Cortex of kidney (tissue), 1 donor: ENCODE results near the gene GDAP2.

Source experiments
- DNase-seq: peaks from one replicate; lab custom pipeline; 2025; lab: John Stamatoyannopoulos, UW

Gene GDAP2

DNA sequence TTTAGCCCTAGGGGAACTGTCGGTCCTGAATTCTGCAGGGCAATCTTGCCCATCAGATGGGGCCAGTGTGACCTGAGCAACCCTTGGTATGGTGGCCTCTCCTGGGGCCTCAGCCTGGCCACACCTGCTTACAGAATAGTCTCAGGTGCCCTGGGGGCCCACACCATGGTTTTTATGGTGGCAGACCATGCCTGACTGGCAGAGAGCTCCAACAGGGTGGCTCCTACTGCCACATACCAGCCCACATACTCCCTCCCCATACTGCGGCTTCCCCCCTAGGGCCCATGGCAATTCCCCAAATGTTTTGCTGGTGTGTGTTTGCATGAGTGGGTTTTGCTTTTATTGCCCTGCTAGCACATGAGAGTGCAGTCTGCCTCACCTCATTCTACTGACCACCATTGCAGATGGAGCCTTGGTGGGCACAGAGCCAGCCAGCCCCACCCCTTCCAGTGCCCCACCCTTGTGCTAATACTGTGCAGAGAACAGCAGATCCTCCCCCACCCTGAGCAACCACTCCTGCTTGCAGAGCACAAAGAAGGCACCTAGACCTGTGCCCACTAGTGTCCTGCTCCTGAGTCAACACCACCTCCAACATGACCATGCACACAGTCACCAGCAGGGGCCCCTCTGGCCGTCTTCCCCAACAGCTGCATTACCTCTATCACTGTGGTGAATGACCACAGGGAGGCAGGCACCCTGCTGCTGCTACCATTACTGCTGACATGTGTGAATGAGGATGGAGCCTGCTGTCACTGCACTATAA lies 86.8 kb downstream of the GDAP2 start:
- no peak for DNase-seq

- no peak for DNase-seq
Observed at GRCh38 chr1:117841117-117841650, 88.2 kb downstream of the GDAP2 start.

GRCh38 chr1:117838911-117839310 lies 90.5 kb downstream of the GDAP2 start:
- no peak for DNase-seq

DNA sequence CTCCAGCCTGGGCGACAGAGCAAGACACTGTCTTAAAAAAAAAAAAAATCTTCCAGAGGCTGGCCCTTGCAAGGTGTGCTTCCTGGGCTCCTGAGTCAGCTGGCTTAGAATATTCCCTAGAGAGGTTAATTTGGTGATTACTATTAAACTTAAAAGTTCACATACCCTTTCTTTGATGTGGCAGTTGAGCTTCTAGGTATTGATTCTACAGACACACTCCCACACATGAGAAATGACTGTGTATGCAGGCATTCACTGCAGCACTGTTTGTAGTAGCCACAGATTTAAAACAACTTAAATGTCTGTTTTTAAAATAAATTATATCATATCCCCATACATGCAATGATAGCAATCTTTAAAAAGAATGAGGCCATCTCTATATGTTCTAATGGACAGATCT lies 93.4 kb downstream of the GDAP2 start:
- DNase-seq = no peak

DNA sequence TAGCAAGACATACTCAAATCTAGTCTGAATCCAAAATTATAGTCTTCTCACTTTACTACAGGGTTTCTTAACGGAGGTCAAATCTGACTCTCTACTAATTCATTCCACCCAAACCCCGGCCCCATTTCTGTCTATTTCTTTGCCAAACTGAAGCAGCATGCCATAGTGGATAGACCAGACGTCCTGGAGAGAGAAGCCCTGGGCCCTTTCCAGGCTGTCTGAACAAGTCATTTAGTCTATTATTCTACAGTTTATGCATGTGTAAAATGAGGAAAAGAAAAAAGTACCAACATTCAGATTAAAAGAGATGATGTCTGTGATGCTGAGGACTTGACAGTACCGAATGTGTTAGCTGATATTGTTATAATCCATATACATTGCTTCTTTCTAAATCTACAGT lies 95.0 kb downstream of the GDAP2 start:
- DNase-seq = no peak

GRCh38 chr1:117832453-117832852 lies 97.0 kb downstream of the GDAP2 start:
- DNase-seq = no peak

DNA sequence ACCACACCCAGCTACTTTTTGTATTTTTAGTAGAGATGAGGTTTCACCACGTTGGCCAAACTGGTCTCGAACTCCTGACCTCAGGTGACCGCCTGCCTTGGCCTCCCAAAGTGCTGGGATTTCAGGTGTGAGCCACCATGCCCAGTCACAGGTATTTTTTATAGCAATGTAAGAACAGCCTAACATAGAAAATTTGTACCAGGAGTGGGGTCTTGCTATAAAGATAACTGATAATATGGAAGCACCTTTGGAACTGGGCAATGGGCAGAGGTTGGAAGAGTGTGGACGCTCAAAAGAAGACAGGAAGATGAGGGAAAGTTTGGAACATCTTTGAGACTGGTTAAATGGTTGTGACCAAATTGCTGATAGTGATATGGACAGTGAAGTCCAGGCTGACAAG lies 99.2 kb downstream of the GDAP2 start:
- no peak for DNase-seq

DNA sequence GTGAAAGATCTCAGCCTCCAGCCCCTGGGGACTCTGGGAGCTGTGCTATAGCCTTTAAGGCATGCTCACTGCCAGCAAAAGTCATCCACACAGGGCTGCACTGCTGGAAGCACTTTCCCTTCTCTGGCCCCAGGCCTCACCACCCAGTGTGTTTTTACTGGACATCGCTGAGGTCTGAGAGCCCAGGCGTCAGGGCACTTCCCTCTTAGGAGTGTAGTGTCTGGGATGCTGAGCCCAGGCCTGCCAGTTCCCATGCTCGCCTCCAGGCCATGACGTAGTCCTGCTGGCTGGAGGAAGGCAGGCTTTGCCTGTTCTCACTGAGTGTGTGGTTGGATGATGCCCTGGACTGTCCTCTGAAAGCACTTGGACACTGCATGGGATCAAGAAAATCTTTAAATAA lies 101.2 kb downstream of the GDAP2 start:
- no peak for DNase-seq

- DNase-seq = no peak
Observed at GRCh38 chr1:117826540-117827078, 102.8 kb downstream of the GDAP2 start.

DNA sequence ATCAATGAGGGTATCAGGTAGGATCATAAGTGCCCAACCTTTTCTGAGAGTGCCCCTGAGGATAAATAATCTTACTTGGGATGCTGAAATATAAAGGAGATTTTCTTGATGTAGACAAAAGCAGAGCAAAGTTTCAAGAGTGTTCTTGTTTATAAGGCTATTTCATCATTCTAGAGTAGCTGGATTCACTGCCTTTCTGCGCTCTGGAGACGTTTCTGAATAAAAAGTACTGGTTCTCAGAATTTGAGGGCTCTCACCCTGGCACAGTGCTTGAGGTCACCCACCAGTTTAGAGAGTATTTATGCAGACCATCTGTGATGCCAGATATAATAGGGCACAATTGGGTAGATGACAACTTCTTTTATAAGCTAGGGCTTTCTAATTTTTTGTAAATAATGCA lies 103.3 kb downstream of the GDAP2 start:
- no peak for DNase-seq

DNA sequence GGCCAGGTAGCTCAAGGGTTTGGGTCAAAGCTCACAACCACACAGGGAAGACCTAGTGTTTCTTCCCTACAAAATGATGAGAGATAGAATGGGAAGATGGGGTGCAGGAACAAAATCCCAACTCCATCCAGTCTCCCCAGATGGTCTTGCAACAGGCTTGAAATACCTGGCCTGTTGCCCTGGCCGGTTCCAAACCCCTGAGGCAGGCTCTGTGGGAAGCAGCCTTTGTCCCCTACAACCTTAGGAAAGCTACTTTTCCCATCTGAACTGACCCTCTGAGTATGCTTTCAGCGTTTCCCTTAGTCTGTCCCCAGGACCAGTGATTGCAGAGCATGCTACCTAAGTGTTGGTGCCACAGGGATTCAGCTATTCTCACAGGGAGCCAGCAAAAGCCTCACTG lies 104.0 kb downstream of the GDAP2 start:
- DNase-seq = no peak

DNA sequence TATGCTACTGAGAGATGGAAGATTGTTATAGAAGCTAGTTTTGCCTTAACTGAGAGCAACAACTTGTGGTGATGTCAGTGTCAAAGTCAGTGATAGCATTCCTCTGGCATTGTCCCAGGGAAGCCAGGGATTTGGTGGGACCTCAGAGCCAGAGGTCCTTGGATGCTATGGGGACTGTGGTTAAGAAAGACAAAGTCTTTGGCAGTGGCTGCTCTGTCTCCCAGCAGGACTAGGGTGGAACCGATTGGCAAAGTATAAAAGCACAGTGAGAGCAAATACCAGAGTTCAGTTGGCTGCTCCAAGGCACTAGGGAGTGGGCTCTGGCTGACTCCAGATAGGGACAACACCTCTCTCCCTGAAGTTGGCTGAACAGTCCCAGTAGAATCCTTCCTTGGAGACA lies 104.8 kb downstream of the GDAP2 start:
- DNase-seq = no peak

DNA sequence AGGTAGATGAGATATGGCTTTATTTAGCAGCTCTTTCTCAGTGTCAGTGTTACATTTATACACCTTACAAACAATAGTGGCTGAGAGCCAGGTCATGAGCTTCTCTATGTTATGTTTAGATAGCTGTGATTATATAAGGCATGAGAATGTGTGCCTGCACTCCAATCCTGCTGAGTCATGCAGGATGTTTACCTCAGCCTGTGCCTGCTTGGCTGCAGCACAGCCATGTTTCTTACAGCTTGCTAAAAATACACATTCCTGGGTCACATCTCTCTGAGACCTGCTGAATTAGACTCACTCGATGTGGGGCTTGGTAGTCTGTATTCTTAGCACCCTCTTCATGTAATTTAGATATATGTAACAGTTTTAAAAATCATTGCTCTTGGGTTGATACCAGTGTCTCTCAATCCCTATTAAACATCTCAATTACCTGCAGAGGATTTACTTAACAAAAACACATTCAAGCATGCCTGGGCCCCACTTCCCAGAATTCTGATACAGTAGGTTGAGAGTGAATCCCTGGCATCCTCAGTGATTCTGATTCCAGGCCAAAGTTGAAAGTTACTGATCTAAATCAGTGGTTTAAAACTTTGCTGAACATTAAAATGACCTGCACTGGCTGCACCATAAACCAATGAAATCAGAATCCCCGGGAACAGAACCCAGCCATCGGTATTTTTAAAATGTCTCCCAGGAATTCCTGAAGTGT lies 107.5 kb downstream of the GDAP2 start:
- no peak for DNase-seq

DNA sequence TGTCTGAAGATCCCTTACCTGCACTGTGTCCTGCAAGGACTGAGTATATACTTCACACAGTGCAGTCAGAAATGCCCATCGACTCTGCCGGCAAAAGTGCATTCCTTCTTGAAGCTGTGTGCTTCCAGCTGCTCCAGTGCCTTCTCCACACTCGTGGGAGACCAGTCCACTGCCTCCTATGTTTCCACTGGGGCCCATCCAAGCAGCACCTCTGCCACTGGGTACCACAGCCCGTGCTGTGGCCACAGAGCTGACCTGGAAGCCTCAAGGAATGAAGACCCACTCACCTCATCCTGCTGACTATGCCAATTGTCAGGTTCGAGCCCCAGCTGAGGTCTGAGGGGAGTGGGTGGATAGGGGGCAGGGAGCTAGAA lies 108.1 kb downstream of the GDAP2 start:
- DNase-seq = no peak

- no peak for DNase-seq
Observed at GRCh38 chr1:117820694-117821381, 108.6 kb downstream of the GDAP2 start.

GRCh38 chr1:117820096-117820495 lies 109.3 kb downstream of the GDAP2 start:
- no peak for DNase-seq

- DNase-seq = no peak
Observed at GRCh38 chr1:117819301-117819700, 110.1 kb downstream of the GDAP2 start.

DNA sequence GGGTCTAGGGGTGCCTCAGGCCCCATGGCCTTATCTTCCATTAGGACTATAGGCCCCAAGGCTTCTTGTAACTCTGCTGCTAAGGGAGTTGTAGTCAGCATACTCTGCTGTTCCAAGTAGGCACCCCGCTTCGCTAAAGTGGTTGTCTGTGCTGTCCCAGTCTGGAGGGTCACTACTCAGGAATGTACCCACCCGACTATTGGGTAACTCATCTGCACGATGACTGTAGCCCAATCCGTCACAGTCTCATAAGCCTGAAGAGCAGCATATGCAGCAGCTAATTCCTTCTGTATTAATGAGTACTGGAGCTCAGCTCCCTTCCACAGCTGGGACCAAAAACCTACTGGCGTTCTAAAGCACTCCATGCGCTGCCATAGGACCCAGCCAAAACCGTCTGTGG lies 111.0 kb downstream of the GDAP2 start:
- no peak for DNase-seq

- DNase-seq = no peak
Observed at GRCh38 chr1:117817629-117818028, 111.8 kb downstream of the GDAP2 start.

DNA sequence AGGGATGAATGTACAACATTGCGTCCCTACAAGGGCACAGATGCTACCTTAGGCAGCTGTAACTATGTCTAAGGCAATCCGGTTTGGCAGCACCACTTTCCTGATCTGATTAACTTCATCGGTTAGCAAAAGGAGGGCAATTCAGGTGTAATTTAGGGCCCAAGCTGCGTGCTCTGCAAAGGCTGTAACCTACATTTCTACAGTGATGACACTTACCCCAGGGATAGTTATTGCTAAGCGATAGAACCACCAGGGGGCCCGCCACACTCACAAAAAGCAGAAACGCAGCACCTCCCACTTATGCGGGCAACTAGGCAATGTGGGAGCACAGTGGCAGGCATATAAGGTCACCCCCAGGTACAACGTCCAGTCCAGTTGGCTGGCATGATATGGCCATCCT lies 113.5 kb downstream of the GDAP2 start:
- no peak for DNase-seq

- no peak for DNase-seq
Observed at GRCh38 chr1:117814856-117815797, 114.3 kb downstream of the GDAP2 start.
